Measurements from ENCODE around the gene STARD13. TPM values are rescaled to one million over a fixed set of nuclear protein-coding genes. Genes with fewer than 3 reads are reported as not detected.

The STARD13 gene
- total RNA-seq, 1 experiment from 2014 or later = 26.6 TPM

- CTCF ChIA-PET = no interaction called here
- H3K79me2 ChIP-seq (ENCODE audit: low read length) = no peaks in the 10 kb centered on the region
- DNase-seq (no peak), ATAC-seq (no peak)
- intact Hi-C loops (cut with micrococcal nuclease) = no loop called here
- no peak overlapping the region for H2AFZ ChIP-seq (ENCODE audit: low read length)
- no peaks in the 10 kb centered on the region for H4K20me1 ChIP-seq (ENCODE audit: low read length)
- BruUV-seq (replicated peaks) = no TSS peak
- no peaks in the 10 kb centered on the region for H3F3A ChIP-seq (ENCODE audit: low read length, unreplicated experiment)
- H3K27me3 ChIP-seq (ENCODE audit: low read length) = no peaks in the 10 kb centered on the region
- no peak for TF ChIP-seq EZH2 (IDR thresholded peaks at IDR 0.05; ENCODE audit: low read length, unreplicated experiment)
- TF ChIP-seq CTCF (conservative IDR thresholded peaks at IDR 0.05; ENCODE audit: low read depth, low read length) = no peak
- no peak for TF ChIP-seq EZH2phosphoT487 (IDR thresholded peaks at IDR 0.05; ENCODE audit: borderline replicate concordance, low read length)
- peaks cover 32% of the 10 kb centered on the region; the same call in 1 of the 2 replicates for H3K36me3 ChIP-seq (ENCODE audit: low read depth, low read length)
- no peak overlapping the region for H3K4me3 ChIP-seq (ENCODE audit: low read length)
- no peak overlapping the region for H3K27ac ChIP-seq (ENCODE audit: low read length)
- no peak overlapping the region for H3K4me2 ChIP-seq (ENCODE audit: low read length)
- H3K9me3 ChIP-seq (ENCODE audit: low read length) = no peaks in the 10 kb centered on the region
- no peak overlapping the region for H3K9ac ChIP-seq (ENCODE audit: low read length)
- POLR2A ChIA-PET (ENCODE audit: unreplicated experiment) = no interaction called here
- H3K9me2 ChIP-seq (replicated peaks; ENCODE audit: low read length) = no peaks in the 10 kb centered on the region
- H3K4me1 ChIP-seq (ENCODE audit: insufficient read depth, low read length) = peaks cover 26% of the 10 kb centered on the region
These were observed 171.4 kb downstream of the STARD13 start for GRCh38 chr13:33114146-33114545.

GRCh38 chr13:33112766-33113165, 172.8 kb downstream of the STARD13 start:
- DNase-seq = no peak
- CTCF ChIA-PET = no interaction called here
- no peaks in the 10 kb centered on the region for H3K9me2 ChIP-seq (replicated peaks; ENCODE audit: low read length)
- no peaks in the 10 kb centered on the region for H4K20me1 ChIP-seq (ENCODE audit: low read length)
- H3K79me2 ChIP-seq (ENCODE audit: low read length) = no peaks in the 10 kb centered on the region
- no peak overlapping the region for H3K4me2 ChIP-seq (ENCODE audit: low read length)
- no peak overlapping the region for H3K4me3 ChIP-seq (ENCODE audit: low read length)
- H3K36me3 ChIP-seq (ENCODE audit: low read depth, low read length) = peaks cover 32% of the 10 kb centered on the region; the same call in 1 of the 2 replicates
- no peak for ATAC-seq
- no peaks in the 10 kb centered on the region for H3K9me3 ChIP-seq (ENCODE audit: low read length)
- no peaks in the 10 kb centered on the region for H3K27me3 ChIP-seq (ENCODE audit: low read length)
- H2AFZ ChIP-seq (ENCODE audit: low read length) = no peak overlapping the region
- no peak for TF ChIP-seq CTCF (conservative IDR thresholded peaks at IDR 0.05; ENCODE audit: low read depth, low read length)
- no peak for TF ChIP-seq EZH2 (IDR thresholded peaks at IDR 0.05; ENCODE audit: low read length, unreplicated experiment)
- TF ChIP-seq EZH2phosphoT487 (IDR thresholded peaks at IDR 0.05; ENCODE audit: borderline replicate concordance, low read length) = no peak
- H3K27ac ChIP-seq (ENCODE audit: low read length) = no peak overlapping the region
- POLR2A ChIA-PET (ENCODE audit: unreplicated experiment) = interaction anchor here (0.6 kb wide), 1 partner anchor 9 kb away, joined by 4 read pairs; no protein-coding TSS in a partner anchor
- peaks cover 21% of the 10 kb centered on the region for H3K4me1 ChIP-seq (ENCODE audit: insufficient read depth, low read length)
- no TSS peak for BruUV-seq (replicated peaks)
- no peak overlapping the region for H3K9ac ChIP-seq (ENCODE audit: low read length)
- intact Hi-C loops (cut with micrococcal nuclease) = no loop called here
- H3F3A ChIP-seq (ENCODE audit: low read length, unreplicated experiment) = no peaks in the 10 kb centered on the region

- Histone ChIP-seq H3K4me2 (ENCODE audit: low read length) (no peak overlapping the region), H2AFZ (ENCODE audit: low read length) (no peak overlapping the region), H3K4me3 (ENCODE audit: low read length) (no peak overlapping the region), H3K27me3 (ENCODE audit: low read length) (no peaks in the 10 kb centered on the region), H3K9me2 (replicated peaks; ENCODE audit: low read length) (no peaks in the 10 kb centered on the region), H3F3A (ENCODE audit: low read length, unreplicated experiment) (no peaks in the 10 kb centered on the region), H3K79me2 (ENCODE audit: low read length) (no peaks in the 10 kb centered on the region), H3K27ac (ENCODE audit: low read length) (no peak overlapping the region), H3K9me3 (ENCODE audit: low read length) (no peaks in the 10 kb centered on the region), H3K4me1 (ENCODE audit: insufficient read depth, low read length) (peaks cover 14% of the 10 kb centered on the region; the same call in 1 of the 2 replicates), H3K9ac (ENCODE audit: low read length) (no peak overlapping the region), H4K20me1 (ENCODE audit: low read length) (no peaks in the 10 kb centered on the region), H3K36me3 (ENCODE audit: low read depth, low read length) (peaks cover 38% of the 10 kb centered on the region; the same call in 1 of the 2 replicates)
- DNase-seq (no peak), ATAC-seq (no peak)
- no peak for TF ChIP-seq EZH2 (IDR thresholded peaks at IDR 0.05; ENCODE audit: low read length, unreplicated experiment)
- TF ChIP-seq EZH2phosphoT487 (IDR thresholded peaks at IDR 0.05; ENCODE audit: borderline replicate concordance, low read length) = no peak
- no peak for TF ChIP-seq CTCF (conservative IDR thresholded peaks at IDR 0.05; ENCODE audit: low read depth, low read length)
- no TSS peak for BruUV-seq (replicated peaks)
- CTCF ChIA-PET = no interaction called here
- intact Hi-C loops (cut with micrococcal nuclease) = no loop called here
- POLR2A ChIA-PET (ENCODE audit: unreplicated experiment) = interaction anchor here (0.6 kb wide), 1 partner anchor 165 kb away, joined by 7 read pairs; no protein-coding TSS in a partner anchor
These were observed 174.0 kb downstream of the STARD13 start for GRCh38 chr13:33111414-33112110.
